GM19324 (cell line): Measurements from ENCODE around the gene SRCAP.
"Not testable (repeated sequence)": the region's sequence is repeated elsewhere in the genome, so short reads cannot be mapped to it uniquely, and the experiment has no call there.

ENCODE experiments used
- ATAC-seq: cut with Tn5 transposase; IDR thresholded peaks from one replicate; pipeline ENCODE4 v1.9.1; 2021; ENCODE audit warnings: mild to moderate bottlenecking, moderate library complexity; ENCODE audit not compliant: unreplicated experiment, low FRiP score

Gene SRCAP

GRCh38 chr16:30663038-30663437 is 35.9 kb upstream of the SRCAP start:
- no peak for ATAC-seq

- no peak for ATAC-seq
Measured at GRCh38 chr16:30663820-30664219, 35.2 kb upstream of the SRCAP start.

GRCh38 chr16:30664616-30665109 is 34.3 kb upstream of the SRCAP start:
- no peak for ATAC-seq

- ATAC-seq, result no peak
Measured at GRCh38 chr16:30665155-30665829, 33.7 kb upstream of the SRCAP start.

- ATAC-seq, result no peak
Measured at GRCh38 chr16:30665830-30666190, 33.2 kb upstream of the SRCAP start.

GRCh38 chr16:30666681-30667080 is 32.3 kb upstream of the SRCAP start:
- no peak for ATAC-seq

- no peak for ATAC-seq
Measured at GRCh38 chr16:30667361-30667905, 31.5 kb upstream of the SRCAP start.

GRCh38 chr16:30668393-30668792 is 30.6 kb upstream of the SRCAP start:
- ATAC-seq, result no peak

GRCh38 chr16:30669026-30669902 is 29.7 kb upstream of the SRCAP start:
- ATAC-seq, result no peak

GRCh38 chr16:30669903-30670824 is 28.8 kb upstream of the SRCAP start:
- ATAC-seq, result no peak

- no peak for ATAC-seq
Measured at GRCh38 chr16:30675143-30675542, 23.8 kb upstream of the SRCAP start.

- ATAC-seq, result no peak
Measured at GRCh38 chr16:30677931-30678585, 20.9 kb upstream of the SRCAP start.

GRCh38 chr16:30678586-30678970 is 20.4 kb upstream of the SRCAP start:
- ATAC-seq, result no peak

GRCh38 chr16:30680326-30680725 is 18.6 kb upstream of the SRCAP start:
- ATAC-seq, result no peak

GRCh38 chr16:30688701-30689100 is 10.3 kb upstream of the SRCAP start:
- no peak for ATAC-seq

GRCh38 chr16:30691907-30692306 is 7.1 kb upstream of the SRCAP start:
- no peak for ATAC-seq

- ATAC-seq, result no peak
Measured at GRCh38 chr16:30692396-30693064, 6.4 kb upstream of the SRCAP start.

- ATAC-seq, result no peak
Measured at GRCh38 chr16:30694926-30695693, 3.9 kb upstream of the SRCAP start.

- not testable (repeated sequence) for ATAC-seq
Measured at GRCh38 chr16:30696646-30697045, 2.3 kb upstream of the SRCAP start.
